Left renal cortex interstitium (tissue), 4 donors: Measurements from ENCODE around the gene TMCC3. TPM values are rescaled to one million over a fixed set of nuclear protein-coding genes. Genes with fewer than 3 reads are reported as not detected.

Experiments
- DNase-seq, 4 donors: peaks; one replicate each; pipeline ENCODE4 v3.0.0-alpha.2; 2013; ENCODE audit warnings: low read depth in 4 of 4, low spot score in 2 of 4, missing footprints in 1 of 4
- polyA plus RNA-seq, 4 donors: library from polyadenylated mRNA; unstranded; fragments of 120-200 nt; gene quantifications; one replicate each; pipeline ENCODE4 v1.2.1, GENCODE V29; 2013; ENCODE audit not compliant: insufficient read length in 4 of 4

Gene TMCC3
- polyA plus RNA-seq, 4 donors, result 39.5 to 42.8 (median 40.6) TPM

GRCh38 chr12:94538318-94538717 lies 112.0 kb downstream of the TMCC3 start:
- no peak for DNase-seq

DNA sequence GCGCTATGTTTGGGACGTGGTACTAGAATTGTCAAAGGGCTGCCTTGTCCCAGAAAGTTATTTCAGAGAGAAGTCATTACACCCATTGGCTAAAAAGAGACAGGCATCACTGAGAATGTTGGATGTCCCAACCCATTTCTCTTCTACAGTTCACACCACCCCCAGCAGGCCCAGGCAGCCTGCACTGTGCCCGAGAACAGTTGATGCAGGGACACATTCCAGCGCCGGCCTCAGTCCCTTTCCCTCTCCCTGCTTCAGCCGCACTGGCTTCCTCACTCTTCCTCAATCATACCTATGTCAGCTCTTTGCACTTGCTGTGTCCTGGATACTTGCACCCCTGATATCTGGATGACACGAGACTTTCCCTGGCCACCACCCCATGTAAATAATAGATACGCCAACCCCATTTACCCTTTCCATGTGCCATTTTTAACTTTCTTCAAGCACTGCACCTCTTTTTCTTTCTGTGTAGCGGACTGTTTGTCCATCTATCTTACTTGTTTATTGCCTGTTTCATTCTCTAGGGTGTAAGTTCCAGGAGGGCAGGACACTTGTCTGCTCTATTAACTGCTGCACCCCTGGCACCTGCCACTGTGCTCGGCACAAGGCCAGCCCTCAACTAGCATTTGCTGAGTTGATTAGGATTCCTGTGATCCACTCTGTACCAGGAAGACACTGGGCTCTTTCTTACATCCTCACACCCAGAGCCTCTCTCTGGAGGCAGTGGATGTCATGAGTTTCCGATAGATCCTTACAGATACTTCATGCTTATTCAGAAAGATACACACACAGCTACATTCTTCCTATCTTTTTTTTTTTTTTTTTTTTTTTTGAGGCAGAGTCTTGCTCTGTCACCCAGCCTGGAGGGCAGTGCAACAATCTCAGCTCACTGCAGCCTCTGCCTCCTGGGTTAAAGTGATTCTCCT lies 114.1 kb downstream of the TMCC3 start:
- DNase-seq, result no peak

DNA sequence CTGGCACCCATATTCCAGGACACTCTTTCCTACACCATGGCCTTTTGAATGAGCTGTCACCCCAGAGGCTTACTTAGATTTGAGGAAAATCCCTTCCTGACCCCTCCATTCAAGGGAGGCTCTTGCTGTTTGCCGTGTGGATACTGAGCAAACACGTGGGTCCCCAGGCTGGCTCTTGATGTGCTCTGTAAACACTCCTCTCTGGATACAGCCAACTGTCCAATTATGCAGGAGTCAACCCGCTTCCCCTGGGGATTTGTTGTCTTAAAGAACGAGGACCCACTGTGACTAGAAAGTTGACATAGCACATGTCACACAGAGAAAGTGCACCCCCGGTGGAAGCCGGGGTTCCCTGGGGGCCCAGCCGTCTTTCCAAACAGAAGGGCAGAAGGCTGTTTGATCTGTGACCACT lies 114.8 kb downstream of the TMCC3 start:
- DNase-seq, result no peak

GRCh38 chr12:94534774-94535509 lies 115.4 kb downstream of the TMCC3 start:
- no peak for DNase-seq

DNA sequence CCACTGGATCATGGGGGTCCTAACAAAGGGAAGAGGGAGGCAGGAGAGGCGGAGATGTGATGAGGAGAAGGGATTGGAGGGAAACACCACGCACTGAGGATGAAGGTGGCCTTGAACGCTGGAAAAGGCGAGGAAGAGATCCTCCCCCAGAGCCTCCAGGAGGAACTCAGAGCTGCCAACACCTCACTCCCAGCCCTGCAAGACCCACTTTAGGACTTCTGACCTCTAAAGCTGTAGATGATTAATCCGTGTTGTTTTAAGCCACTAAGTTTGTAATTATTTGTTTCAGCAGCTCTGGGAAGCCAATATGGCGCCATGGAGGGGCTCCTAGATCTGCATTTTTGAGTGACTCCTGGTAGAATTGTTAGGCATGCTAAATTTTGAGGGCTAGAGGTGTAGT lies 116.1 kb downstream of the TMCC3 start:
- DNase-seq, result no peak

GRCh38 chr12:94532490-94533422 lies 117.6 kb downstream of the TMCC3 start:
- peak; percentile 50 to 64 (median 58) for DNase-seq

DNA sequence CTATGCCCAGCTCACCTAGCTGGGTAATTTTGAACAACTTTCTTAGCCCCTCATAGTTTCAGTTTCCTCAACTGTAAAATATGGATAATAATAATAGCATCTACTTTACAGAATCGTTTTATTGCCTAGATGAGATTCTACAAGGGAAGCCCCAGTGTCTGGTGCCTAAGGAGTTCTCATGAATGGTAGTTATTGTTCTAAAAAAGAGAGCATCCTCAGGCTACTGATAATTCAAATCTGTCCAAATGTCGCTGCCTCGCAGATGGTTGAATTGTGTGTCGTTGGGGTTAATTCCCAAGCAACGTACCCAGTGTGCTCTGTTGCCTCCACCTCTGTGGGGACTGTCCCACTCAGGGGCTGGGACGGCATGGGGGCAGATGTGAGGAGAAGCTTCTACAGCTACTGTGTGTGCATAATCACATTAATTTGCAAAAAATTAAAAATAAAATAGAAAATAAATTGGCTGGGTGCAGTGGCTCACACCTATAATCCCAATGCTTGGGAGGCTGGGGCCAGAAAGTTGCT lies 119.1 kb downstream of the TMCC3 start:
- no peak for DNase-seq

- no peak for DNase-seq
These were observed 124.4 kb downstream of the TMCC3 start for GRCh38 chr12:94525951-94526350.

Other genes starting within 250 kb of the TMCC3 start
- 10 to 100 TPM; 22.6 to 49.5 (median 32.8) TPM for gene CEP83, start 190.7 kb downstream of the TMCC3 start, polyA plus RNA-seq